ENCODE data around the gene ZNF518B.

The ZNF518B gene

GRCh38 chr4:10461850-10462400 lies 4.7 kb upstream of the ZNF518B start:
- TF ChIP-seq SIN3A (IDR thresholded peaks at IDR 0.05; ENCODE audit: borderline replicate concordance, insufficient read depth, low read length) = no peak
- no peak for TF ChIP-seq FOXP2 (optimal IDR thresholded peaks at IDR 0.05; ENCODE audit: borderline replicate concordance, extremely low read depth, extremely low read length, insufficient read depth)

- TF ChIP-seq REST (IDR thresholded peaks at IDR 0.05; ENCODE audit: insufficient read depth in 1 of 2, low read depth in 2 of 2, low read length in 2 of 2) = no peak
- TF ChIP-seq FOXP2 (optimal IDR thresholded peaks at IDR 0.05; ENCODE audit: borderline replicate concordance, extremely low read depth, extremely low read length, insufficient read depth) = no peak
- TF ChIP-seq TAF1 (IDR thresholded peaks at IDR 0.05; ENCODE audit: borderline replicate concordance, insufficient read depth, low read length) = no peak
- TF ChIP-seq SIN3A (IDR thresholded peaks at IDR 0.05; ENCODE audit: borderline replicate concordance, insufficient read depth, low read length) = no peak
- no peak for TF ChIP-seq POLR2AphosphoS5 (IDR thresholded peaks at IDR 0.05; ENCODE audit: low read depth, low read length)
These were observed 4.0 kb upstream of the ZNF518B start for GRCh38 chr4:10461091-10461849.

- TF ChIP-seq POLR2AphosphoS5 (IDR thresholded peaks at IDR 0.05; ENCODE audit: low read depth, low read length) (no peak), TAF1 (IDR thresholded peaks at IDR 0.05; ENCODE audit: borderline replicate concordance, insufficient read depth, low read length) (no peak), REST (IDR thresholded peaks at IDR 0.05; ENCODE audit: insufficient read depth in 1 of 2, low read depth in 2 of 2, low read length in 2 of 2) (no peak), FOXP2 (optimal IDR thresholded peaks at IDR 0.05; ENCODE audit: borderline replicate concordance, extremely low read depth, extremely low read length, insufficient read depth) (no peak), SIN3A (IDR thresholded peaks at IDR 0.05; ENCODE audit: borderline replicate concordance, insufficient read depth, low read length) (no peak)
These were observed 3.3 kb upstream of the ZNF518B start for GRCh38 chr4:10460313-10461047.

GRCh38 chr4:10459305-10459704 lies 2.1 kb upstream of the ZNF518B start:
- TF ChIP-seq FOXP2 (optimal IDR thresholded peaks at IDR 0.05; ENCODE audit: borderline replicate concordance, extremely low read depth, extremely low read length, insufficient read depth) = no peak
- TF ChIP-seq POLR2AphosphoS5 (IDR thresholded peaks at IDR 0.05; ENCODE audit: low read depth, low read length) = no peak
- TF ChIP-seq REST (IDR thresholded peaks at IDR 0.05; ENCODE audit: insufficient read depth in 1 of 2, low read depth in 2 of 2, low read length in 2 of 2) = no peak
- TF ChIP-seq SIN3A (IDR thresholded peaks at IDR 0.05; ENCODE audit: borderline replicate concordance, insufficient read depth, low read length) = no peak
- no peak for TF ChIP-seq TAF1 (IDR thresholded peaks at IDR 0.05; ENCODE audit: borderline replicate concordance, insufficient read depth, low read length)

- TF ChIP-seq FOXP2 (optimal IDR thresholded peaks at IDR 0.05; ENCODE audit: borderline replicate concordance, extremely low read depth, extremely low read length, insufficient read depth) (no peak), REST (IDR thresholded peaks at IDR 0.05; ENCODE audit: insufficient read depth in 1 of 2, low read depth in 2 of 2, low read length in 2 of 2) (no peak), SIN3A (IDR thresholded peaks at IDR 0.05; ENCODE audit: borderline replicate concordance, insufficient read depth, low read length) (no peak), POLR2AphosphoS5 (IDR thresholded peaks at IDR 0.05; ENCODE audit: low read depth, low read length) (no peak), TAF1 (IDR thresholded peaks at IDR 0.05; ENCODE audit: borderline replicate concordance, insufficient read depth, low read length) (no peak)
These were observed 951 bp upstream of the ZNF518B start for GRCh38 chr4:10458177-10458576.
